HEK293T (cell line): ENCODE data around the gene GPR33.

Experiments
- FOXA1 ChIP-seq: fragments of 450-650 bp; IDR thresholded peaks from 2 replicates; pipeline ENCODE4 v1.6.1; 2016; ENCODE audit warnings: mild to moderate bottlenecking
- FOXM1 ChIP-seq: fragments of 450-650 bp; IDR thresholded peaks from 2 replicates; pipeline ENCODE4 v1.6.1; 2017; ENCODE audit warnings: mild to moderate bottlenecking, borderline replicate concordance
- L3MBTL2 ChIP-seq: fragments of 450-650 bp; conservative IDR thresholded peaks from 2 replicates; pipeline ENCODE4 v1.6.1; 2016; ENCODE audit warnings: mild to moderate bottlenecking
- NFRKB ChIP-seq: fragments of 450-650 bp; IDR thresholded peaks from 2 replicates; pipeline ENCODE4 v1.6.1; 2016; ENCODE audit warnings: mild to moderate bottlenecking, moderate library complexity
- TARDBP ChIP-seq: fragments of 450-650 bp; IDR thresholded peaks from 2 replicates; pipeline ENCODE4 v1.6.1; 2016

GRCh38 chr14:31484754-31485153 lies 3.1 kb downstream of the GPR33 start:
- TF ChIP-seq FOXA1 = no peak
- no peak for TF ChIP-seq TARDBP
- no peak for TF ChIP-seq FOXM1
- TF ChIP-seq L3MBTL2 = no peak
- TF ChIP-seq NFRKB = no peak
